GM18861 (cell line): ENCODE results near the gene CD2AP.

Source experiments
- ATAC-seq: cut with Tn5 transposase; IDR thresholded peaks from one replicate; pipeline ENCODE4 v1.9.1; 2021; ENCODE audit not compliant: unreplicated experiment

Gene CD2AP

GRCh38 chr6:47672816-47673215 lies 195.2 kb downstream of the CD2AP start:
- ATAC-seq = no peak

GRCh38 chr6:47674673-47675072 lies 197.1 kb downstream of the CD2AP start:
- no peak for ATAC-seq
